SK-N-SH treated with all-trans-retinoic acid at 6 μM for 48 hours (cell line): ENCODE data around the gene FSTL1.

Source experiments
- ATAC-seq: fragments of 200-7000 bp; cut with Tn5 transposase; 3 replicates; pipeline ENCODE4 v1.9.1; 2020; ENCODE audit warnings: mild to moderate bottlenecking, moderate library complexity
- ARNTL ChIP-seq: fragments of 450-650 bp; formaldehyde crosslinking; IDR thresholded peaks from 2 replicates; pipeline ENCODE4 v1.5.0; 2020; ENCODE audit warnings: low read depth, mild to moderate bottlenecking, moderate library complexity, borderline replicate concordance
- CSDC2 ChIP-seq: fragments of 250-450 bp; sonication (Bioruptor Pico); IDR thresholded peaks from 2 replicates; pipeline ENCODE4 v1.5.0; 2020; ENCODE audit warnings: mild to moderate bottlenecking, moderate library complexity
- ESRRG ChIP-seq: fragments of 250-450 bp; sonication (Bioruptor Pico); IDR thresholded peaks from 2 replicates; pipeline ENCODE4 v1.6.1; 2021; ENCODE audit warnings: mild to moderate bottlenecking
- GLIS3 ChIP-seq: fragments of 250-450 bp; sonication (Bioruptor Pico); IDR thresholded peaks from 2 replicates; pipeline ENCODE4 v1.5.0; 2020; ENCODE audit warnings: mild to moderate bottlenecking, moderate library complexity
- ISL1 ChIP-seq: fragments of 250-450 bp; sonication (Bioruptor Pico); IDR thresholded peaks from 2 replicates; pipeline ENCODE4 v2.1.2; 2022; ENCODE audit warnings: mild to moderate bottlenecking, moderate library complexity
- OSR1 ChIP-seq: fragments of 250-450 bp; sonication (Bioruptor Pico); IDR thresholded peaks from 2 replicates; pipeline ENCODE4 v1.8.0; 2022; ENCODE audit warnings: moderate library complexity, mild to moderate bottlenecking, inconsistent platforms
- PPARA ChIP-seq: fragments of 250-450 bp; sonication (Bioruptor Pico); IDR thresholded peaks from 2 replicates; pipeline ENCODE4 v1.5.0; 2020; ENCODE audit warnings: mild to moderate bottlenecking, borderline replicate concordance
- RARB ChIP-seq: fragments of 250-450 bp; sonication (Bioruptor Pico); IDR thresholded peaks from 2 replicates; pipeline ENCODE4 v1.8.0; 2021; ENCODE audit warnings: mild to moderate bottlenecking, moderate library complexity
- SNAI2 ChIP-seq: fragments of 250-450 bp; sonication (Bioruptor Pico); IDR thresholded peaks from 2 replicates; pipeline ENCODE4 v1.5.0; 2020; ENCODE audit warnings: mild to moderate bottlenecking, moderate library complexity
- TCF4 ChIP-seq: fragments of 250-450 bp; sonication (Bioruptor Pico); IDR thresholded peaks from 2 replicates; pipeline ENCODE4 v1.8.0; 2021; ENCODE audit warnings: mild to moderate bottlenecking, moderate library complexity, borderline replicate concordance
- TOX ChIP-seq: fragments of 250-450 bp; sonication (Bioruptor Pico); IDR thresholded peaks from 2 replicates; pipeline ENCODE4 v1.8.0; 2021; ENCODE audit warnings: mild to moderate bottlenecking, moderate library complexity, borderline replicate concordance
- ZC3H10 ChIP-seq: fragments of 250-450 bp; sonication (Bioruptor Pico); IDR thresholded peaks from 2 replicates; pipeline ENCODE4 v1.5.1; 2021; ENCODE audit warnings: mild to moderate bottlenecking, moderate library complexity
- ZFP3 ChIP-seq: fragments of 250-450 bp; sonication (Bioruptor Pico); IDR thresholded peaks from 2 replicates; pipeline ENCODE4 v1.5.0; 2020; ENCODE audit warnings: mild to moderate bottlenecking, moderate library complexity
- ZFP30 ChIP-seq: fragments of 450-650 bp; formaldehyde crosslinking; IDR thresholded peaks from 2 replicates; pipeline ENCODE4 v1.5.0; 2022; ENCODE audit warnings: mild to moderate bottlenecking, moderate library complexity
- ZNF565 ChIP-seq: fragments of 450-650 bp; formaldehyde crosslinking; conservative IDR thresholded peaks from 2 replicates; pipeline ENCODE4 v1.5.0; 2020; ENCODE audit warnings: low read depth, mild to moderate bottlenecking, moderate library complexity
- ZNF70 ChIP-seq: fragments of 450-650 bp; formaldehyde crosslinking; IDR thresholded peaks from 2 replicates; pipeline ENCODE4 v1.5.0; 2020; ENCODE audit warnings: mild to moderate bottlenecking, moderate library complexity
- ZNF8 ChIP-seq: fragments of 450-650 bp; formaldehyde crosslinking; IDR thresholded peaks from 2 replicates; pipeline ENCODE4 v1.5.0; 2020; ENCODE audit warnings: mild to moderate bottlenecking, moderate library complexity
- TF ChIP-seq, protein P1 (sequence below): fragments of 250-450 bp; sonication (Bioruptor Pico); IDR thresholded peaks from 2 replicates; pipeline ENCODE4 v1.8.0; 2020; ENCODE audit warnings: mild to moderate bottlenecking, moderate library complexity, borderline replicate concordance
- TF ChIP-seq, protein P2 (sequence below): fragments of 250-450 bp; sonication (Bioruptor Pico); IDR thresholded peaks from 2 replicates; pipeline ENCODE4 v1.5.0; 2020; ENCODE audit warnings: mild to moderate bottlenecking, moderate library complexity
- TF ChIP-seq, protein P3 (sequence below): fragments of 250-450 bp; sonication (Bioruptor Pico); IDR thresholded peaks from 2 replicates; pipeline ENCODE4 v1.5.1; 2020; ENCODE audit warnings: low read depth, mild to moderate bottlenecking, moderate library complexity
- TF ChIP-seq, protein P4 (sequence below): fragments of 250-450 bp; sonication (Bioruptor Pico); IDR thresholded peaks from 2 replicates; pipeline ENCODE4 v1.8.0; 2021; ENCODE audit warnings: low read depth, mild to moderate bottlenecking, moderate library complexity, borderline replicate concordance
- TF ChIP-seq, protein P5 (sequence below): fragments of 250-450 bp; sonication (Bioruptor Pico); IDR thresholded peaks from 2 replicates; pipeline ENCODE4 v1.5.1; 2021; ENCODE audit warnings: mild to moderate bottlenecking, moderate library complexity

Gene FSTL1

DNA sequence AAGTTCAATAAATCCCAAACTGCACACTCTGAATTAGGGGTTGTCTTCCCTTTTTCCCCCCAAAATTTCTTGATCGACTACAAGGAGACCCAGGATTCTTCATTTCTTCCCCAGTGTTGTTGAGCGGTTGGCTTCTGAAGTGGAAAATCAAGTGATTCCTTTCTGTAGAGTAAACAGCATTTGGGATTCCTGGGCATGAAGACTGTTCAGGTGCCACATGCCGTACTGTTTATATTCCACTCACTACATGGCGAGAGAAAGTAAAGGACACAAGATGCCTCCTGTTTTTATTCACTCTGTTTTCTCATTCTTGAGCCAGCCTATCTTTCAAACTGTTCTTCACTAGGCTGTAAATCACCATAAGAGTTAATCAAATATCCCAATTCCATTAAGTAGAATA is 12.6 kb downstream of the FSTL1 start:
- no peak for ATAC-seq
- TF ChIP-seq, protein P1, sequence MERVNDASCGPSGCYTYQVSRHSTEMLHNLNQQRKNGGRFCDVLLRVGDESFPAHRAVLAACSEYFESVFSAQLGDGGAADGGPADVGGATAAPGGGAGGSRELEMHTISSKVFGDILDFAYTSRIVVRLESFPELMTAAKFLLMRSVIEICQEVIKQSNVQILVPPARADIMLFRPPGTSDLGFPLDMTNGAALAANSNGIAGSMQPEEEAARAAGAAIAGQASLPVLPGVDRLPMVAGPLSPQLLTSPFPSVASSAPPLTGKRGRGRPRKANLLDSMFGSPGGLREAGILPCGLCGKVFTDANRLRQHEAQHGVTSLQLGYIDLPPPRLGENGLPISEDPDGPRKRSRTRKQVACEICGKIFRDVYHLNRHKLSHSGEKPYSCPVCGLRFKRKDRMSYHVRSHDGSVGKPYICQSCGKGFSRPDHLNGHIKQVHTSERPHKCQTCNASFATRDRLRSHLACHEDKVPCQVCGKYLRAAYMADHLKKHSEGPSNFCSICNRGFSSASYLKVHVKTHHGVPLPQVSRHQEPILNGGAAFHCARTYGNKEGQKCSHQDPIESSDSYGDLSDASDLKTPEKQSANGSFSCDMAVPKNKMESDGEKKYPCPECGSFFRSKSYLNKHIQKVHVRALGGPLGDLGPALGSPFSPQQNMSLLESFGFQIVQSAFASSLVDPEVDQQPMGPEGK (CRISPR knock-in tag), result no peak
- TF ChIP-seq CSDC2 (no peak), ESRRG (no peak), SNAI2 (no peak), GLIS3 (CRISPR knock-in tag) (no peak), TOX (CRISPR knock-in tag) (no peak), ZNF70 (no peak), ZFP3 (CRISPR knock-in tag) (no peak), ZNF8 (no peak), PPARA (CRISPR knock-in tag) (no peak), RARB (CRISPR knock-in tag) (no peak), ZC3H10 (CRISPR knock-in tag) (no peak), OSR1 (no peak), ZNF565 (no peak), ARNTL (CRISPR knock-in tag) (no peak), ISL1 (no peak), TCF4 (no peak)
- TF ChIP-seq, protein P2, sequence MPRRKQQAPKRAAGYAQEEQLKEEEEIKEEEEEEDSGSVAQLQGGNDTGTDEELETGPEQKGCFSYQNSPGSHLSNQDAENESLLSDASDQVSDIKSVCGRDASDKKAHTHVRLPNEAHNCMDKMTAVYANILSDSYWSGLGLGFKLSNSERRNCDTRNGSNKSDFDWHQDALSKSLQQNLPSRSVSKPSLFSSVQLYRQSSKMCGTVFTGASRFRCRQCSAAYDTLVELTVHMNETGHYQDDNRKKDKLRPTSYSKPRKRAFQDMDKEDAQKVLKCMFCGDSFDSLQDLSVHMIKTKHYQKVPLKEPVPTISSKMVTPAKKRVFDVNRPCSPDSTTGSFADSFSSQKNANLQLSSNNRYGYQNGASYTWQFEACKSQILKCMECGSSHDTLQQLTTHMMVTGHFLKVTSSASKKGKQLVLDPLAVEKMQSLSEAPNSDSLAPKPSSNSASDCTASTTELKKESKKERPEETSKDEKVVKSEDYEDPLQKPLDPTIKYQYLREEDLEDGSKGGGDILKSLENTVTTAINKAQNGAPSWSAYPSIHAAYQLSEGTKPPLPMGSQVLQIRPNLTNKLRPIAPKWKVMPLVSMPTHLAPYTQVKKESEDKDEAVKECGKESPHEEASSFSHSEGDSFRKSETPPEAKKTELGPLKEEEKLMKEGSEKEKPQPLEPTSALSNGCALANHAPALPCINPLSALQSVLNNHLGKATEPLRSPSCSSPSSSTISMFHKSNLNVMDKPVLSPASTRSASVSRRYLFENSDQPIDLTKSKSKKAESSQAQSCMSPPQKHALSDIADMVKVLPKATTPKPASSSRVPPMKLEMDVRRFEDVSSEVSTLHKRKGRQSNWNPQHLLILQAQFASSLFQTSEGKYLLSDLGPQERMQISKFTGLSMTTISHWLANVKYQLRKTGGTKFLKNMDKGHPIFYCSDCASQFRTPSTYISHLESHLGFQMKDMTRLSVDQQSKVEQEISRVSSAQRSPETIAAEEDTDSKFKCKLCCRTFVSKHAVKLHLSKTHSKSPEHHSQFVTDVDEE (CRISPR knock-in tag), result no peak
- TF ChIP-seq, protein P3, sequence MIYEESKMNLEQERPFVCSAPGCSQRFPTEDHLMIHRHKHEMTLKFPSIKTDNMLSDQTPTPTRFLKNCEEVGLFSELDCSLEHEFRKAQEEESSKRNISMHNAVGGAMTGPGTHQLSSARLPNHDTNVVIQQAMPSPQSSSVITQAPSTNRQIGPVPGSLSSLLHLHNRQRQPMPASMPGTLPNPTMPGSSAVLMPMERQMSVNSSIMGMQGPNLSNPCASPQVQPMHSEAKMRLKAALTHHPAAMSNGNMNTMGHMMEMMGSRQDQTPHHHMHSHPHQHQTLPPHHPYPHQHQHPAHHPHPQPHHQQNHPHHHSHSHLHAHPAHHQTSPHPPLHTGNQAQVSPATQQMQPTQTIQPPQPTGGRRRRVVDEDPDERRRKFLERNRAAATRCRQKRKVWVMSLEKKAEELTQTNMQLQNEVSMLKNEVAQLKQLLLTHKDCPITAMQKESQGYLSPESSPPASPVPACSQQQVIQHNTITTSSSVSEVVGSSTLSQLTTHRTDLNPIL, result no peak

DNA sequence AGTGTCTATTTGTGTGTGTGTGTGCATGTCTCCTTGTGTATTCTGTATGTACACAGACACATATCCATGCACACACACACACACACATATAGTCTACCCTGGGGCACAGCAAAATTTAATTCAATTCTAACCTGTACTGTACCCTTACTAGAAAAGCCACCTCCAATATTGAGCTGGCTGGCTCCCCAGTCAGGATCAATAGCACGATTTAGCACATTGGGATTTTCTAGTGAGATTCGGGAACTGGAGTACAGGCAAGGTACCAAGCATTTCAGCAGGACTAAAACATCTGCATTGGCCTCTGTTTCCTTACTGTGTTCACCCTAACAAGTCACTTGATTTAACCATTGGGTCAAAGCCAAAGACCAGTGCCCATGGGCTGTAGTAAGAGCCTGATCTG is 13.2 kb downstream of the FSTL1 start:
- TF ChIP-seq ZNF70 (no peak), ARNTL (CRISPR knock-in tag) (no peak), ZNF565 (no peak), ZFP30 (CRISPR knock-in tag) (no peak), ISL1 (no peak), RARB (CRISPR knock-in tag) (no peak), ZC3H10 (CRISPR knock-in tag) (no peak), ESRRG (no peak), ZNF8 (no peak), ZFP3 (CRISPR knock-in tag) (no peak), GLIS3 (CRISPR knock-in tag) (no peak), OSR1 (no peak), CSDC2 (no peak), TOX (CRISPR knock-in tag) (no peak), SNAI2 (no peak)
- TF ChIP-seq, protein P1 (CRISPR knock-in tag), result no peak
- TF ChIP-seq, protein P4, sequence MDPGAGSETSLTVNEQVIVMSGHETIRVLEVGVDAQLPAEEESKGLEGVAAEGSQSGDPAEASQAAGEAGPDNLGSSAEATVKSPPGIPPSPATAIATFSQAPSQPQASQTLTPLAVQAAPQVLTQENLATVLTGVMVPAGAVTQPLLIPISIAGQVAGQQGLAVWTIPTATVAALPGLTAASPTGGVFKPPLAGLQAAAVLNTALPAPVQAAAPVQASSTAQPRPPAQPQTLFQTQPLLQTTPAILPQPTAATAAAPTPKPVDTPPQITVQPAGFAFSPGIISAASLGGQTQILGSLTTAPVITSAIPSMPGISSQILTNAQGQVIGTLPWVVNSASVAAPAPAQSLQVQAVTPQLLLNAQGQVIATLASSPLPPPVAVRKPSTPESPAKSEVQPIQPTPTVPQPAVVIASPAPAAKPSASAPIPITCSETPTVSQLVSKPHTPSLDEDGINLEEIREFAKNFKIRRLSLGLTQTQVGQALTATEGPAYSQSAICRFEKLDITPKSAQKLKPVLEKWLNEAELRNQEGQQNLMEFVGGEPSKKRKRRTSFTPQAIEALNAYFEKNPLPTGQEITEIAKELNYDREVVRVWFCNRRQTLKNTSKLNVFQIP (CRISPR knock-in tag), result no peak
- TF ChIP-seq, protein P3, result no peak
- TF ChIP-seq, protein P5, sequence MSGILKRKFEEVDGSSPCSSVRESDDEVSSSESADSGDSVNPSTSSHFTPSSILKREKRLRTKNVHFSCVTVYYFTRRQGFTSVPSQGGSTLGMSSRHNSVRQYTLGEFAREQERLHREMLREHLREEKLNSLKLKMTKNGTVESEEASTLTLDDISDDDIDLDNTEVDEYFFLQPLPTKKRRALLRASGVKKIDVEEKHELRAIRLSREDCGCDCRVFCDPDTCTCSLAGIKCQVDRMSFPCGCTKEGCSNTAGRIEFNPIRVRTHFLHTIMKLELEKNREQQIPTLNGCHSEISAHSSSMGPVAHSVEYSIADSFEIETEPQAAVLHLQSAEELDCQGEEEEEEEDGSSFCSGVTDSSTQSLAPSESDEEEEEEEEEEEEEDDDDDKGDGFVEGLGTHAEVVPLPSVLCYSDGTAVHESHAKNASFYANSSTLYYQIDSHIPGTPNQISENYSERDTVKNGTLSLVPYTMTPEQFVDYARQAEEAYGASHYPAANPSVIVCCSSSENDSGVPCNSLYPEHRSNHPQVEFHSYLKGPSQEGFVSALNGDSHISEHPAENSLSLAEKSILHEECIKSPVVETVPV, result no peak
- ATAC-seq, result no peak
